GM18507 (cell line): ENCODE data around the gene XKR7.

ENCODE experiments used
- DNase-seq: peaks from one replicate; pipeline ENCODE4 v3.0.0; 2011; ENCODE audit warnings: low read depth; ENCODE audit not compliant: insufficient read length; ENCODE audit errors: extremely low spot score
- FAIRE-seq: peaks from 2 replicates; lab custom pipeline; 2011; peaks lifted over from hg19 to GRCh38; lab: Jason Lieb, UNC

XKR7 gene

DNA sequence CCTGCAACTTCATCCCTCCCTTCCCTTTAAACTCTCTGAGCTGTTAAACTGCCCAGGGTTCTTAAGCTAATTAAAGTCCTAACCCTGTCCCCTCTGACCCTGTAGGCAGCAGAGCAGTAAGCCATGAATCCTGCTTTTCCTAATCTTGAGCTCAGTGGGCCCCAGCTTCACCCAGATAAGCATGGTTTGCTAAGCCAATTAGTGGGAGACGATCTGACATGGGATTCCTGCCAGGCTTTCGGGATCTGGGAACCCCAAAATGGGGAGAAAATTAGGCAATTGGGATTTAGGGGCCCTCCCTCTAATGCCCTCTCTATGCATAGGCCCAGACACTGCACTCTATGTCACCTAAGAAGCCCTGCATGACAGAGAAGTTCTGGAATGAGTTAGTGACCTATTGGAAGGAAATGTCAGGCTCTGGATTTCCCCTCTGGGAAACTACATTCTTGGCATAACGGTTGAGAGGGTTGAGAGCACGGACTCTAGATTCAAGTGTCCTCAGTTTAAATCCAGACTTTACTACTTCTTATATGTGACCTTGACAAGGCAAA lies 4.6 kb downstream of the XKR7 start:
- DNase-seq (no peak), FAIRE-seq (no peak)

DNA sequence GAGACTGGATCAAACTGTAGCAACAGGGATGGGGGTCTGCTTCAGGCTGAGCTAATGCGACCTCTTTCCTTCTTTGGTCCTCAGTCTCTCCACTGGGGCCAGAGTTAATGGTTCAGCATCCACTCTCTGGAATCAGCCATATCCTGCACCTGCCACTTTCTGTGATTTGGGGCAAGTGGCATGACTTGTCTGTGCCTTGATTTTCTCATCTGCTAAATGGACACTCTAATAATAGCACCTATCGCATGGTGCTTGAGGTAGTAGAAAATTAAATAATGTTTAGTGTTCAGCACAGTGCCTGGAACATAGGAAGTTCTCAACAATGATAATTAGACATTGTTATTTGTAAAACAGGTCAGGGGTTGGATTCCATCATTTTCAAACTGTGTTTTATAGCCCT lies 6.3 kb downstream of the XKR7 start:
- FAIRE-seq (no peak), DNase-seq (no peak)

DNA sequence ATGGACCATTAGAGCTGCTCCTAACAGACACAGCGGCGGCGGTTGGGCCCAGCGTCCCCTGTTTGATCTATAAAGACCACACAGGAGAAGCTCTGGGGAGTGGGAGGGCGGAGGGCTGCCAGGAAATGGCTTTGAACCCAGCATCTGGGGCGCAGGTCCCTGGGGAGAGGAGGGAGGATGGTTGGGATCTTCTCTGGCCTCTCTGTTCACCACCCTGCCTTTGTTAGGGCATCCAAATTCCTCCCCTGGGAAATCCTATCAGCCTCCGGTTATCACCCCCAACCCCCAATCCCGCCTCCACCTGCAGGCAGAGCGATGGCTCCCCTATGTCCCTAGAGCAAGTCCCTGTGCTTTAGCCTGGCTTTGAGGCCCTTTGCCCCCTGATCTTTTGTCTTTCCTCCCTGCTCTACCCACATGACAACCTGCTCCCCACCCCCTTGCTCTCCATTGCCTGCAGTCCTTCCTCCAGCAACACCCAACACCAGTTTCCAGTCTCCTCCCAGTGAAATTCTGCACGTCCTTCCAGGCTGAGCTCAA lies 7.1 kb downstream of the XKR7 start:
- FAIRE-seq = no peak
- DNase-seq = no peak

DNA sequence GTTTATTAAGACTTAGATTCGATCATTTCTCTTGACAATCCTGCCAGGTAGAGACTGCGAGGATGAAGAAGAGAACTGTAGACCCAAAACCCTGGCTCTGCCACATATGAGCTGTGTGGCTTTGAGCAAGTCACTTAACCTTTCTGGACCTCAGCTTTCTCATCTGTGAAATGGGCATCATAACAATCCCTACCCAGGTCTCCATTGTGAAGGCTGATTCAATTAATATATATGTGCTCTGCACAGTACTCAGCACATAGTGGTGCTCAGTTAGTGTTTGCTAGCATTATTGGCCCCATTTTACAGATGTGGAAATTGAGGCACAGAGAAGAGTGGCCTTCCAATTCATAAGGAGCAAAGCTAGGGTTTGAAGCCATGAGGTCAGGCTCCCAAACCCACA lies 7.9 kb downstream of the XKR7 start:
- no peak for FAIRE-seq
- no peak for DNase-seq

DNA sequence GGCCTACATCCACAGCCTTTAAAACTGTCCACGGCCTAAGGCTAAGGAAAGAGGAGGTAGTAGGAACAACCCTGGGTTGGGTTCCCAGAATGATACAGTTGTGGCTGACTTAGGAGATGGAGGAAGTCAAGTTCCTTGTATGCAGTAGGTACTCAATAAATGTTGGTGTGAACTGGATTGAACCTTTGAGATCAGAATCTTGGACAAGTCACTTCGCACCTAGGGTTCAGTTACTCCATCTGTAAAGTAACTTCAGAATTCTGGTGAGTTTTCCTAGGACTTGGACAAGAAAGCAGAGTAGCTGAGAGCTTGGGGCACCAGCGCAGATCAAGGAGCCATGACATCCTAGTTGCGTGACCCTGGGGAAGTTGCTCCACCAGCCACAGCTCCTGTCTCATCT lies 9.1 kb downstream of the XKR7 start:
- FAIRE-seq (no peak), DNase-seq (no peak)

DNA sequence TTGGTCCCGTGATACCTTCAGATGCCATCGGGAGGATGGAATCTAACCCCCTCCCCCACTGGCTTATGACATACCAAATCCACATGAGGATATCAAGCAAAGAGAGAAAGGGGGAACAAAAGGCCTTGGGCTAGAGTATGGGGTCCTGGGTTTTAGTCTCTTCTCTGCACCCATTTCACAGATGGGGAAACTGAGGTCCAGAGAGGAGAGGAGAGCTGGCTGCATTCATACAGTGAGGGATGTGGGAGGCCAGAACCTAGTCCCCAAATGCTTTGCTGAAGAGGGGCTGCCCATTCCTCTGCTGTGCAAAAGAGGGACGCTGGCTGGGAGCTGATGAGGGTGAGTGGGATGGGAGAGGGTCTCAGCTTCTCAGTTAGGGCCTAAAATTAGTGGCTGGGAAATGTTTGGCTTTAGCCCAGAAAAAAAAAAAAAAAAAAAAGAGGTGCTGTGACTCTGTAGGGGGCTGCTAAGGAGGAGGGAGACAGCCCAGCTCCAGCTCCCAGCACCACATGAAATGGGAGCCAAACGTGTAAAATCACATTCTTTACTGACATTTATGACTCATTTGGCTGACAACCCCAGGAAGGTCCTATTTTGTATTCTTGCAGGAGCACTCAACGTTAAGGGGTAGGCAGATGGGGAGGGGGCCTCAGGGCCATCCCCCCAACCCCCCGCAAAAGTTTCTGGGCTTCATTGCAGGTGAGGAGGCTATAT lies 11.9 kb downstream of the XKR7 start:
- FAIRE-seq (no peak), DNase-seq (no peak)

DNA sequence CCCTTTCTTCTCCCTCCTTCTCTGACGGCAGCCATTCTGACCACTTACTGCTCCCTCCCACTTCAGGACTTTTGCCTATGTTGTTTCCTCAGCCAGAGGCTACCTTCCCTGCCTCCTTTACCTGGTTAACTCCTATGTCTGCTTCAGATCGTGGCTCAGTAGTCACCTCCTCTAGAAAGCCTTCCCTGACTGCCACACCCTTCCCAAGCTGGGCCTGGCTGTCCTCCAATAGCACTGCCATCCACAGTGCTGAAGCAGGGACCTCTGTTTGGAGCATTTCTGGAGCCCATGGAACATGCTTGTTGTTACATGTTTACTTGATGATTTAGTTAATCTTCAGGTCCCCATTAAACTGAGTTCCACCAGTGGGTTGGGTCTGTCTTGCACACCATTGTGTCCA lies 13.8 kb downstream of the XKR7 start:
- FAIRE-seq (no peak), DNase-seq (no peak)

DNA sequence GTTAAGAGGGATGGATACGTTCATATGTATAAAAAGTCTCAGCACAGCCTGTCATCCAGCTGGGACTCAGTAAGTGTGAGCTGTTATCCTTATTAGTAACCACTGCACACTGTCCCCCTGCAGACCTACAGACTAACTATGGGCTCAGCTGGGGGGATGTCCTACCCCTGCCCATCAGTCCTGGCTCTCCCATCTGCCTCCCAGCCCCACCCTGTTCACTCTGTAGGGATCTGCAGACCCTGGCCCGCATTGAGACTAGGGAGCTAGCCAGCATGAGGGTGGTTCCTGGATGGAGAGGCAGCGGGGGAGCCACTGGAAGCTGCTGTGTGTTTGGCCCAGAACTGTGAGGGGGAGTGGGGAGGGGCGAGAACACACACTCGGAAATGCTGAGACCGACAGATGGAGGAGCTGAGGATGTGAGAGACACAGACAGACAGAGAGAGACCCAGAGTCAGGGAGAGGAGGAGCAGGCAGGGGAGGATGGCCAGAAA lies 17.1 kb downstream of the XKR7 start:
- FAIRE-seq (no peak), DNase-seq (no peak)

DNA sequence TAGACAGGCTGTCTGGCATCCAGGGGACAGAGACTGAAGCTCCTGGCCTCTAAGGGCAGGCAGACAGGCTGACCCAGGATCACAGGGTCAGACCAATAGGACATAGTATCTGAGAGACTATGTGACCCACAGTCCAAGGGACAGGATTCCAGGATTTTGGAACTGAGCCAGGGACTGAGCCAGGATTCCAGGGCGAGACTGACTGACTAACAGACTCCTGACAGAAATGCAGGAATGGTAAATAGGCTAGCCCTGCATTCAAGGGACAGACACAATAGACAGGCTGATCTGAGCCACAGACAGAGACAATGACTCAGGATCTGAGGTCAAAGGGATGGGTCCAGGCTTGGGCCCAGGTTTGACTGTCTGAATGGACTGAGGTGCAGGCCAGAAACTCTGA lies 19.8 kb downstream of the XKR7 start:
- FAIRE-seq = no peak
- no peak for DNase-seq

DNA sequence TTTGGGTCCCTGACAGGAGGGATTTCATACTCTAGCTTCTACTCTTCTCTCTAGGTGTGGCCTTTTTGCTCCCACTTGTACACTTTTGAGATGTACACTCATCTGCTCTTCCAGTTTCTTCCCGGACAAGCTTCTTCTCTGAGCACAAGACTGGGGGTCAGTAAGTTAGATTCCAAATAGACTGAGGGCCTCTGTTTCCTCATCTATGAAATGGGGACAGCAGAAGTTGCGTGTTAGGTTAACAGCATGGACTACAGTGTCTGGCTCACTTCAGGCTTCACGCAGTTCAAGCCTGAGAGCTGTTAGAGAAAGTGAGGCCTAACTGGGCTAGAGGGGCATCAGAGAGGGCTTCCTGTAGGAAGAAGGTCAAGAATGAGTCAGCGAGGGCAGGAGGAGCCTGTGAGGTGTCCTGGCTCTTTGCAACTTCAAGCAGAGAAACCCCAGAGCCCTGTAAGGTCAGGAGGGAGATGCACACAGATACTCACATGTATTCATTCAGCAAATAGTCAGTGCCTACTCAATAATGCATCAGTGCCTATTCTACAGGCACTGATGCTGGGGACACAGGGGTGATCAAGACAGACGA lies 20.6 kb downstream of the XKR7 start:
- FAIRE-seq (no peak), DNase-seq (no peak)

DNA sequence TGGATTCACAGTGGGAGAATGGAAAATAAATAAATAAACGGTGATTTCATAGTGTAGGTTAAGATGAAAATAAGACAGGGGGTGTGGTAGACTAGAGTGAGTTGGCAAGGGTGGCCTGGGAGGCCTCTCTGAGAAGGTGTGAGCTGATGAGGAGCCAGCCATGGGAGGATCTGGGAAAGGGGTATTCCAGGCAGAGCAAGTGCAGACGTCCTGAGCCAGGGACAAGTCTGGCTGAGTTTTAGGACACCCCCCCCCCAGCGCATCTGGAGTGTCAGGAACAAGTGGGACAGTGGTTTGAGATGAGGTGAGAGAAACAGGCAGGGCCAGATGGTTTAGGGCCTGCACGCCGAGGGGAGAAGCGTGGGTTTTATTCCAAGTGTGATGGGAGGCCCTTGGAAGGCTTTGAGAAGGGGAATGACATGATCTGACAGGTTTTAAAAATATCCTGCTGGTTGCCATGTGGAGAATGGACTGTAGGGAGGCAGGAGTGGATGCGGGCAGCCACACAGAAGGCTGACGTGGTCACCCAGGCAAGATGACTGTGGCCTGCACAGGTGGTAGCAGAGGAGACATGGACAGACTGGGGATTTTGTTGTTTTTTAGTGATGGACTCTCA lies 21.2 kb downstream of the XKR7 start:
- FAIRE-seq (no peak), DNase-seq (no peak)

DNA sequence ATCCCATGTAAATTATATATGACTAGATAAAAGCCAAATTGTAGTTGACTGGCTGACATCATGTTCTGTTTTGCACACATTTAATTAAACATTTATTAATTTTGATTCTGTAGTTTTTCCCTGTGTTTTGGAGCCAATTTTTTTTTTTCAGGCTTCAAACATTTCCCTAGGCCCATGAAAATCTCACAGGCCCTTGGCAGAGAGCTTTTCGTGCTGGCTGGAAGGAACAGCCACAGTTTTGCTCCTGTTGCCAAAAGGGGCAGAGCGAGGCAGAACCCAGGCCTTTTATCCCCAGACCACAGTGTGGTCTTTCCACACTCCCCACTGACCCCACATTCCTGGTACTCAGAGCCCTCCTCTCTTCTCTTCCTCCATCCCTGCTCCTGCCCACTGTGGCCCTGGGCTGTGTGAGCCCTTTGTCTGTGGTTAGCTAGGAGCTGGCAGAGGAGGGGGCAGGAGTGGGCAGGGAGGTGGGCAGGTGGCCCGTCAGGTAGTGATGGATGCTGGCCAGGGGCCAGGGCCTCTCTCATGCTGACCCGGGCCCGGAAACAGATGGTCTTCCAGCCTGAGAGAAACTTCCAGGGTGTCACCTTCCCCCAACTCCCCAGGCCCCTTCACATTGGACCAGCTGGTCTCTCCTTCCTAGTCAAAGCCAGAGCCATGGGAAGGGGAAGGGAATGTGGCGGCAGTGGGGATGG lies 22.8 kb downstream of the XKR7 start:
- DNase-seq (no peak), FAIRE-seq (no peak)

DNA sequence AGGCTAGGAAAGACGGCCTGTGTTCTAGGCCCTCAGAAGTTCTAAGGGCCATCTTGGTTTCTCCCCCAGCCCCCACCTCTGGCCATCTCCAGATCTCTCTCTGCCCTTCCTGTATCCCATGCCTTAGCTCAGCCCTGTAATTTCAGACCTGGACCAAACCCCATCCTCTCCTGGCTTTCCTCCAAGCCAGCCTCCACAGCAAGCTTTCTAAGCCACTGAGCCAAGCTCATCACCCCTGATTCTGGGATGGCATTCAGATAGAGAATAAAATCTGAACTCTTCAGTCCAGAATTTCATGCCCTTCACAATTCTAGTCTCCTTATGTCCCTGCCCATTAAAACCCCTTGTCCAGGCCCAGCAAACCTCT lies 23.4 kb downstream of the XKR7 start:
- FAIRE-seq (no peak), DNase-seq (no peak)

DNA sequence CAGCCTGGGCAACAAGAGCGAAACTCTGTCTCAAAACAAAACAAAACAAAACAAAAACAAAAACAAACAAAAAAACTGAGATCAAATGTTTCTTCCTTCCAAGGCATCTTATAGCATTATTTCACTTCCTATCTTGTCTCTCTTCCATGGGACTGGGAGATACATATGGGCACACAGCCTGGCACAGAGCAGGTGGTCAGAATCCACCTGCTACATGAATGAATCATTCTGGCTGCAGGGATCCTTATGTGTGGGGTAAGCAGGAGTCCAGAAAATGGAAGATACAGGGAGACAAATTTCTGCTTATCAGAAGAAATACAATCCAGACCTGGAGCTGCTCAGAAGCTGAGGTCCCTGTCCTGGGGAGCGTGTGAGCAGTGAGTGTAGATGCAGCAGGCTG lies 24.1 kb downstream of the XKR7 start:
- DNase-seq (no peak), FAIRE-seq (no peak)

DNA sequence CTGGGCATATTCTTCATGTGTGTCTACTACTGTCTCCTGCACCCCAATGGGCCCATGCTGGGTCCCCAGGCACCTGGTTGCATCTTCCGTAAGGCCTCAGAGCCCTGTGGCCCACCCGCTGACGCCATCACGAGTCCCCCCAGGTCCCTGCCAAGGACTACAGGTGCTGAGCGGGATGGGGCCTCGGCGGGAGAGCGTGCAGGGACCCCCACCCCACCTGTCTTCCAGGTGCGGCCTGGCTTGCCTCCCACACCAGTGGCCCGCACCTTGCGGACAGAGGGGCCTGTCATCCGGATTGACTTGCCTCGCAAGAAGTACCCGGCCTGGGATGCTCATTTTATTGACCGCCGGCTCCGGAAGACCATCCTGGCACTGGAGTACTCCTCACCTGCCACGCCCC lies 29.0 kb downstream of the XKR7 start:
- no peak for DNase-seq
- no peak for FAIRE-seq

DNA sequence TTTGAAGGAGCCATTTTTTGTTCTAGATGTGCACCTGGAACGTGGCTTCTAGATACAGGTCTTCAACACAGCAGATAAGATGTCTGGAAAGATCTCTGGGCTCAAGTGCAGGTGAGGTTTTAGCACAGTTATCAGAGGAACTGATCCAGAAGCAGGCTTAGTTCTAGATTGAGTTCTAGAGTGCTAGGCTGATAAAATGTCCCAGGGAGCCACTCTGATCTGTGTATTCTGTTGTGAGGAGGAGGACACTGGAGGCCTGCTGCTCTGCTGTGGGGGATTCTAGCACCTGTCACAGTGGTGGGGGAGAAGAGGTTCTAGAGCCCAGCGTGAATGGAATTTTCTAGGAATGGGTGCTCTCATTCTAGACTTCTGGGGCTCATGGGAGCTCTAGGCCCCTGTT lies 30.3 kb downstream of the XKR7 start:
- no peak for FAIRE-seq
- DNase-seq = no peak

DNA sequence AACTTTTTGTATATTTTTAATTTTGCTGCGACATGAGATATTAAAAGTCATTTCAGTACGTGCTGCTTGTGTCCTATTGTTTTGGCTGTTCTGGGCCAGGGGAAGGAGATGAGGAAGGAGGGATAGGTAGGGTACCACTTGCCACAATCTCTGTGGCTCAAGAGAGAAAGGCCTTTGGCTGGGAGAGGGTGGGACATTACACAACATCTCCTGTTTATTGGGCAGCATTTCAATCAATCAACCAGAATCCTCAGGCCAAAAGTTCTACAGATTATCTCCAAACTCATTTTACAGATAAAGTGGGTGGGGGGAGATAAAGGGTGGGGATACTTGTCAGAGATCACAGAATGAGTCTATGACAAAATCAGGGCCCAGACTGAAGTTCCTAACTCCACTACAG lies 35.4 kb downstream of the XKR7 start:
- DNase-seq (no peak), FAIRE-seq (no peak)

DNA sequence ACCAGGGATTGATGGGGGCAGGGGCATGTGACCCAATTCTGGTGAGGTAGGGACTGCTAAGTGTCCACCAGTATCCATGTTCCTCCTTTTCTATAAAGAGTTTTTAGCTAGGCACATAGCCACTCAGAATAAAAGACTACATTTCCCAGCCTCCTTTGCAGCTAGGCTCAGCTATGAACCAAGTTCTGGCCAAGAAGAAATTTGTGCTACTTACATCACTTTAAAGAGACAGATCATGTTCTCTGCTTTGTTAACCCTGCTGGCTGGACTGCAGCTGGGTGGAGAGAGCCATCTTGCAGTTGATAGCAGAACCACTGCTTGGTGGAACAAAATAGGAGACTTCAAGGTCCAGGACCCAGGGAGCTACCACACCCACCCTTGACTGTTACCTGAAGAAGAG lies 37.0 kb downstream of the XKR7 start:
- DNase-seq (no peak), FAIRE-seq (no peak)

DNA sequence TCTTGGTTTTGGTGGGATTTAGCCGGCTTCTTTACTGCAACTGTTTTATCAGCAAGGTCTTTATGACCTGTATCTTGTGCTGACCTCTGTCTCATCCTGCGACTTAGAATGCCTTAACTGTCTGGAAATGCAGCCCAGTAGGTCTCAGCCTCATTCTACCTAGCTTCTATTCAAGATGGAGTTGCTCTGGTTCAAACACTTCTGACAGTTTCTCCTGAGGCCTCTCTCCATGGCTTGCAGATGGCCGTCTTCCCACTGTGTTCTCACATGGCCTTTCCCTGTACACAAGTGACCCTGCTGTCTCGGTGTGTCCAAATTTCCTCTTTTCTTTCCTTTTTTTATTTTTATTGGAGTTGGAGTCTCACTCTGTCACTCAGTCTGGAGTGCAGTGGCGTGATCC lies 38.1 kb downstream of the XKR7 start:
- DNase-seq (no peak), FAIRE-seq (no peak)
